Memory B cell (primary cell): ENCODE data around the gene GALNTL6.

Experiments used
- ATAC-seq: fragments of 150-1000 bp; cut with Tn5 transposase; 2 replicates; pipeline ENCODE4 v1.10.0; 2021; ENCODE audit warnings: low read depth, mild to moderate bottlenecking, moderate library complexity
- DNase-seq, 2 donors: peaks; one replicate each; pipeline ENCODE4 v3.0.0; 2022; ENCODE audit warnings: low spot score in 2 of 2
- H3K27ac Mint-ChIP-seq: one replicate; pipeline ENCODE4 v1.8.0; 2022; ENCODE audit warnings: mild to moderate bottlenecking, moderate library complexity, mixed read lengths
- H3K27me3 Mint-ChIP-seq: one replicate; pipeline ENCODE4 v1.8.0; 2022; ENCODE audit warnings: mixed read lengths
- H3K36me3 Mint-ChIP-seq: one replicate; pipeline ENCODE4 v1.8.0; 2022; ENCODE audit warnings: mild to moderate bottlenecking, mixed read lengths
- H3K4me1 Mint-ChIP-seq: one replicate; pipeline ENCODE4 v1.8.0; 2022; ENCODE audit warnings: mixed read lengths
- H3K4me3 Mint-ChIP-seq: one replicate; pipeline ENCODE4 v1.8.0; 2022; ENCODE audit warnings: mild to moderate bottlenecking, moderate library complexity, mixed read lengths
- H3K9me3 Mint-ChIP-seq: one replicate; pipeline ENCODE4 v1.8.0; 2022; ENCODE audit warnings: mixed read lengths

The GALNTL6 gene

DNA sequence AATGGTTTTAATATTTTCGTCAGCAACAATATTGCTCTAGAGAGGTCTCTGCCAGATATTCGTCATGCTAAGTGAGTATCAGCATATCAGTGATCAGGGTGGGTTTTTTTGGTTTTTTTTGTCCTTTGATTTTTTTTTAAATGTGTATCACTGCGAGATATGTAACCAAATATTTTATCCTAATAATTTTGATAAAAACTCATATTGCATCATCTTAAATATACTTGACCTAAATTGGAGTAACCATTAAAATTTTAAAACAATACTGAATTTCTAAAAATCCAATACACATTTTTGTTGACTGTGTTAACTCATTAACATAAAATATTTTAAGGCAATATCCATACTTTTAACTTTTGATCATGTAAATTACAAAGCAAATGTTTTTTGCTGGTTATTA lies 498.5 kb downstream of the GALNTL6 start:
- Mint-ChIP-seq H3K9me3 (peaks cover 4% of the 10 kb centered on the region), H3K4me1 (no peaks in the 10 kb centered on the region), H3K36me3 (no peaks in the 10 kb centered on the region), H3K27me3 (no peaks in the 10 kb centered on the region), H3K4me3 (no peak overlapping the region), H3K27ac (no peak overlapping the region)
- DNase-seq (no peak), ATAC-seq (no peak)

DNA sequence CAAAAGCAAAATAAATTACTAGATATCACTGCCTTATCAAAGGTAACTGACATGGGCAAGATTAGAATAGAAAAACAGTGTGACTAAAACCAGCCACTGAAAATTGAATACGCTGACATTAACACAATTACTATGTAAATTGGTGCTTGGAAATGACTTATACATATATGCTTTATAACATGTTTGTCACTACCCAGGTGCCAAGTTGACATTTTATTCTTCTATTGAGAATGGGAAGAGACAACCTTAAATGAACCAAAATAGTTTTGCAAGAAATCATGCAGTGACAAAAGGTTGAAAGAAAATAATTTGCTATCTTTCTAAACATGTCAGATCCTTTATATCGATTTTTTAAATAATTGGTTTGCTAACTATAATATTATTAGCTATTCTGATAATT lies 510.1 kb downstream of the GALNTL6 start:
- ATAC-seq, result no peak
- H3K36me3 Mint-ChIP-seq, result no peaks in the 10 kb centered on the region
- no peak overlapping the region for H3K4me3 Mint-ChIP-seq
- H3K4me1 Mint-ChIP-seq, result no peaks in the 10 kb centered on the region
- no peak for DNase-seq
- no peak overlapping the region for H3K27ac Mint-ChIP-seq
- H3K9me3 Mint-ChIP-seq, result no peaks in the 10 kb centered on the region
- H3K27me3 Mint-ChIP-seq, result no peaks in the 10 kb centered on the region

DNA sequence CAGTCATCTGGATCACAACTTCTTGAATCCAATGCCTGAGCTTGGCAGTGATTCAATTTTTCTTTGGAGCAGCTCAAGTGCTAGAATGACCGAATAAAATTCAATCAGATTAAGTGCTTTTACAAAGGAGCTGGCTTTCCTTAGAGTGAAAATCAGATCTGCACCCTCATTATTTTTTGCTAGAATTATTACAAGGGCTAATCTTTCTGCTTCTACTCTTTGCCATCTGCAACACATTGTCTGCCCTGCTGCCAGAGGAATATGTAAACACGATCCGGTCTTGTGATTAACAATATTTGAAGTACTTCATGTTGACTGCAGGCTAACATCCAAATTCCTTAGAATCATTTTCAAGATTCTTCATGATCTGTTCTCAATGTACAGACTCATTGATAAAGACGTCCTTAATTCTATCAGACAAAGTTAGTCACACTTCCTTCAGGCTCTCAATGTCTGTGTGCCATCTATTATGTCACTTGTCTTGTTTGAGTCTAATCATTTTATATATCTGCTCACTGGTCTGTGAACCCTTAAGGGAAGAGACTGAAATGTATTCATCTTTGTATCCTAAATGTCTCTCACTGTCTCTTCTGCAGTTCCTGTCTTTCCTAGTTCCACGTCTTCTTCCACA lies 531.2 kb downstream of the GALNTL6 start:
- Mint-ChIP-seq H3K36me3 (no peaks in the 10 kb centered on the region), H3K27me3 (no peaks in the 10 kb centered on the region), H3K4me3 (no peak overlapping the region), H3K9me3 (no peaks in the 10 kb centered on the region), H3K27ac (no peak overlapping the region), H3K4me1 (no peaks in the 10 kb centered on the region)
- ATAC-seq (no peak), DNase-seq (no peak)

DNA sequence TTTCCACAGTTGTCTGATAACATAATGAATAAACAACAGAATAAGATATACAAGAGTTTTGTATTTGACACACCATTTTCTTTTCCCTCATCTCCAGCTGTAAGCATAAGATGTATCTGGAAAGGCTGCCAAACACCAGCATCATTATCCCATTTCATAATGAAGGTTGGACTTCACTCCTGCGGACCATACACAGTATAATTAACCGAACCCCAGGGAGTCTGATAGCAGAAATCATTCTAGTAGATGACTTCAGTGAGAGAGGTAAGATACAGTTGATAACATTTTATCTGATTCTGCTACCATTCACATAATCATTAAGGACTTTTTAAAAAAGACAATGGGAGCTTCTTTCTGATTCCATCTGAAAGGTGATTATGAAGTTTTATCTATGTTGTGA lies 535.2 kb downstream of the GALNTL6 start:
- ATAC-seq (no peak), DNase-seq (no peak)
- Mint-ChIP-seq H3K27me3 (no peaks in the 10 kb centered on the region), H3K9me3 (no peaks in the 10 kb centered on the region), H3K27ac (no peak overlapping the region), H3K4me3 (no peak overlapping the region), H3K36me3 (no peaks in the 10 kb centered on the region), H3K4me1 (no peaks in the 10 kb centered on the region)

DNA sequence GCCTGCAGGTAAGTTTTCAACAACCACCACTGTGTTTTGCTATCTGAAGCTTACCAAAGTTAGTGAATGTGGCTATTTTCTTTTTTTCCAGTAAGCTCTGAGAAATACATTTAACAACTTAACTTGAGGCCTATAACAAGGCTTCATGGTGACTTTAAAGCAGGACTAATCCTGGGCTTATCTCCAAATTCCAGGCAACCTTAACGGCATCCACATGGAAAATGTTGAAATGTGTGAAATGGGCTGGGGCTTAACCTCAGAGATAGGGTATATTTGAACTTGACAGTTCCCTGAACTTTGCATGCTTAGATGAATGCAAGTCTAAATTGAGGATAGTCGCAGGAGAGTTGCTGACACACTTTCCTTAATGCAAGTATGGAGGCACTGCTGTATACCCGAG lies 539.2 kb downstream of the GALNTL6 start:
- DNase-seq, result no peak
- H3K4me1 Mint-ChIP-seq, result no peaks in the 10 kb centered on the region
- H3K9me3 Mint-ChIP-seq, result no peaks in the 10 kb centered on the region
- no peaks in the 10 kb centered on the region for H3K36me3 Mint-ChIP-seq
- no peak for ATAC-seq
- H3K4me3 Mint-ChIP-seq, result no peak overlapping the region
- no peak overlapping the region for H3K27ac Mint-ChIP-seq
- no peaks in the 10 kb centered on the region for H3K27me3 Mint-ChIP-seq

DNA sequence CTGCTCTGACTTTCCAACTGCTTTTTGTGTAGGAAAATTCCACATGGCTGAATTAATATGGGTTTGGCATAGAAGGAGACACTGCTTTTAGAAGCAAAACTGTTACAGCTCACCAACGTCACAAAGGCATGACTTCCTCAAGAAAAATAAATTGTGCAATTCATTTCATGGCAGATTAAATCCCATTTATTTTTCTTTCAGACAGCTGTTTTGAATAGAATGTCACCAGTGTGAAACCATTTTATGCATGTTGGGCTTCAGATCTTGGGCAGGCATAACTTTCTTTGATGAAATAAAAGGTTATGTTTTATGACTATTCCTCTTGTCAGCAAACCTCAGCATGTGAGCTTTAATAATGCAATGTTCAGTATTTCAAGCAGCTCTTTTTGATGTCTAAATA lies 542.8 kb downstream of the GALNTL6 start:
- Mint-ChIP-seq H3K36me3 (no peaks in the 10 kb centered on the region), H3K4me1 (no peaks in the 10 kb centered on the region), H3K9me3 (no peaks in the 10 kb centered on the region), H3K27ac (no peak overlapping the region), H3K27me3 (no peaks in the 10 kb centered on the region), H3K4me3 (no peak overlapping the region)
- ATAC-seq, result no peak
- no peak for DNase-seq

DNA sequence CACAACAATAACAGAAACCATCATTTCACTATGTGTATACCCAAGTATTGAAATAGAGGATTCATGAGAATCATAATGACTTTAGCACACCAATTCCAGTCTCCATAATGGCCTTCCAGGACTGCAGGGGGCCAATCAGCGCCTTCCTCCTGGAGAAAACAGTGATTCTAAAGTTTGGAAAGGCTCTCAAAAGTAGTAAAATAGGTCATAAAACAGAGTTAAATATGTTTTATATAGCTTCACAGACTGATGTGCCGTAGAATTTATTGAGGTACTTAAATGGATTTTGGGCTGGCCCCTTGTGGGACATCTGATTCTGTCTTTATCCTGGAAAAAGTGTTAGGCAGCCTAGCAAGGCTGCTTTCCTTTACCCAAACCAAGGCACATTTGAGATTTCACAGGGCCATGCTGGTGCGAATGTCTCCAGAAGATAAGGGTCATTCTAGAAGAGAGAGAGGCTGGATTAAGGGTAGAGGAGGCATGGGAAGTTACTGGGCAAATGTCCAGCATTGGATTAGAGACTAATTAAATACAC lies 543.9 kb downstream of the GALNTL6 start:
- Mint-ChIP-seq H3K27ac (no peak overlapping the region), H3K27me3 (no peaks in the 10 kb centered on the region), H3K4me1 (no peaks in the 10 kb centered on the region), H3K9me3 (no peaks in the 10 kb centered on the region), H3K36me3 (no peaks in the 10 kb centered on the region), H3K4me3 (no peak overlapping the region)
- ATAC-seq (no peak), DNase-seq (no peak)

DNA sequence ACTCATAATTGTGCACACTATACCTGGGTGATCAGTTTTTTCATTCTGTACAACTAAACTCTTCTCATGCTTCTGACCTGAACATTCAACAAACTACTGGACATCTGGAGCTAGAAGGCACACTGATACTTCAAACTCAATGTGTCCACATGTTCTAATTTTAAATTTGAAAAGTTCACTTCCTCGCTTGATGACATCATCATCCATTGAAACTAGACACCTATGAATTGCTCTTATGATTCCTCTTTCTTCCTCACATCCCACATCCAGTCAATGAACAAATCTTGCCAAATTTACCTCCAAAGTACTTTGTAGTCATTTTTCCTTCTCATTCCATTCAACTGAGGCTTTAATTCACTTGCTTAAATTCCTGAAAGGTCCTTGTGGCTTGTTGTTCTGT lies 549.4 kb downstream of the GALNTL6 start:
- H3K27ac Mint-ChIP-seq, result no peak overlapping the region
- H3K4me3 Mint-ChIP-seq, result no peak overlapping the region
- H3K36me3 Mint-ChIP-seq, result no peaks in the 10 kb centered on the region
- DNase-seq (no peak), ATAC-seq (no peak)
- no peaks in the 10 kb centered on the region for H3K27me3 Mint-ChIP-seq
- no peaks in the 10 kb centered on the region for H3K4me1 Mint-ChIP-seq
- no peaks in the 10 kb centered on the region for H3K9me3 Mint-ChIP-seq

DNA sequence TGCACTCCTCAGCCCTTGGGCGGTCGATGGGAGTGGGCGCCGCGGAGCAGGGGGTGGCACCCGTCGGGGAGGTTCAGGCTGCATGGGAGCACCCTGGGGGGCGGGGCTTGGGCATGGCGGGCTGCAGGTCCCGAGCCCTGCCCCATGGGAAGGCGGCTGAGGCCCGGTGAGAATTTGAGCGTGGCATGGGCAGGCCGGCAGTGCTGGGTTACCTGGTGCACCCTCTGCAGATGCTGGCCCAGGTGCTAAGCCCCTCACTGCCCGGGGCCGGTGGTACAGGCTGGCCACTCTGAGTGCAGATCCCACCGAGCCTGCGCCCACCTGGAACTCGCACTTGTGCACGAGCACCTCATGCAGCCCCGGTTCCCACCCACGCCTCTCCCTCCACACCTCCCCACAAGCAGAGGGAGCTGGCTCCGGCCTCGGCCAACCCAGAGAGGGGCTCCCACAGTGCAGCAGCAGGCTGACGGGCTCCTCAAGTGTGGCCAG lies 556.3 kb downstream of the GALNTL6 start:
- Mint-ChIP-seq H3K4me1 (no peaks in the 10 kb centered on the region), H3K9me3 (peaks cover 2% of the 10 kb centered on the region), H3K36me3 (no peaks in the 10 kb centered on the region), H3K27ac (no peak overlapping the region), H3K27me3 (no peaks in the 10 kb centered on the region), H3K4me3 (no peak overlapping the region)
- no peak for DNase-seq
- no peak for ATAC-seq

DNA sequence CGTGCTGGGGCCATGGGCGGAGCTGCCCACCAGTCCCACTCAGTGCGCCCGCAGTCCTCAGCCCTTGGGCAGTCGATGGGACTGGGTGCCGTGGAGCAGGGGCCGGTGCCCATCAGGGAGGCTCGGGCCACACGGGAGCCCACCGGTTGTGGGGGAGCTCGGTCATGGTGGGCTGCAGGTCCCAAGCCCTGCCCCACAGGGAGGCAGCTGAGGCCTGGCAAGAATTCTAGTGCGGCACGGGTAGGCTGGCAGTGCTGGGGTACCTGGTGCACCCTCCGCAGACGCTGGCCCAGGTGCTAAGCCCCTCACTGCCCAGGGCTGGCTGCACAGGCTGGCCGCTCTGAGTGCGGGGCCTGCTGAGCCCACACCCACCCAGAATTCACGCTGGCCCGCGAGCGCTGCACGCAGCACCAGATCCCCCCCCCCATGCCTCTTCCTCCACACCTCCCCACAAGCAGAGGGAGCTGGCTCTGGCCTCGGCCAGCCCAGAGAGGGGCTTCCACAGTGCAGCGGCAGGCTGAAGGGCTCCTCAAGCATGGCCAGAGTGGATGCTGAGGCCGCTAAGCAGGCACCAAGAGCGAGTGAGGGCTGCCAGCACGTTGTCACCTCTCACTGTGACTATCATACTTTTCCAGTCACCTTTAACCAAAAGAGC lies 564.4 kb downstream of the GALNTL6 start:
- ATAC-seq (no peak), DNase-seq (no peak)
- Mint-ChIP-seq H3K27me3 (no peaks in the 10 kb centered on the region), H3K27ac (no peak overlapping the region), H3K36me3 (no peaks in the 10 kb centered on the region), H3K9me3 (peaks cover 1% of the 10 kb centered on the region), H3K4me3 (no peak overlapping the region), H3K4me1 (no peaks in the 10 kb centered on the region)

DNA sequence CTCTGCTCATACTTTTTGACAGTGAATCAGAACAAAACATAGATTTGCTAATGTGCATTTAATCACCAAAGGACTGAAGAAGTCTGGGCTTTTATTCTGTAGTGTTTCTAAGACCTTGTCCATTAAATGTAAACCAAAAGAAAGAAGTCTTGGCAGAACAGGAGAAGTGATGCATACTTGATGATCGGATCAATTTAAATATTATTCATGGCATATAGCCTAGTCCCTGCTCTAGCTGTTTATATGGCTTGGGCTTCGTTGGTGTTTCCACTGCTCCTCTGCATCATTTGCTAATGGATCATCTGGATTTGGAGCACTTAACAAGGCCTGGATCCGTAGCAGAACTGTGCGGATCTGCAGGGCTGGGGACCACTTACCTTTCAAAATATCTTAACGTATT lies 566.6 kb downstream of the GALNTL6 start:
- H3K27ac Mint-ChIP-seq, result no peak overlapping the region
- DNase-seq (no peak), ATAC-seq (no peak)
- no peaks in the 10 kb centered on the region for H3K36me3 Mint-ChIP-seq
- H3K9me3 Mint-ChIP-seq, result peaks cover 3% of the 10 kb centered on the region
- no peaks in the 10 kb centered on the region for H3K27me3 Mint-ChIP-seq
- H3K4me3 Mint-ChIP-seq, result no peak overlapping the region
- H3K4me1 Mint-ChIP-seq, result no peaks in the 10 kb centered on the region

DNA sequence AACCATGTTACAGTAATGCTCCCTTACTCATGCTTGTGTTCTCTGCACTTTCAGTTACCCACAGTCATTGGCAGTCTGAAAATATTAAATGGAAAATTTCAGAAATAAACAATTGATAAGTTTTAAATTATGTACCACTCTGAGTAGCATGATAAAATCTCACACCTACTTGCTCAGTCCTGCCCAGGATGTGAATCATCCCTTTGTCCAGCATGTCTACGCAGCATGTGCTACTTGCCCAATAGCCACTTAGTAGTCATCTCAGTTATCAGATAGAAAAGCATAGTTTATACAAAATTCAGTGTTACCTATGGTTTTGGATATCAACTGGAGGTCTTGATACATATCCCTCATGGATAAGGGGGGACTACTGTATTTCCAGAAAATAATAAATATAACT lies 577.1 kb downstream of the GALNTL6 start:
- ATAC-seq (no peak), DNase-seq (no peak)
- peaks cover 1% of the 10 kb centered on the region for H3K9me3 Mint-ChIP-seq
- H3K27me3 Mint-ChIP-seq, result no peaks in the 10 kb centered on the region
- no peak overlapping the region for H3K4me3 Mint-ChIP-seq
- H3K36me3 Mint-ChIP-seq, result no peaks in the 10 kb centered on the region
- no peak overlapping the region for H3K27ac Mint-ChIP-seq
- H3K4me1 Mint-ChIP-seq, result no peaks in the 10 kb centered on the region

DNA sequence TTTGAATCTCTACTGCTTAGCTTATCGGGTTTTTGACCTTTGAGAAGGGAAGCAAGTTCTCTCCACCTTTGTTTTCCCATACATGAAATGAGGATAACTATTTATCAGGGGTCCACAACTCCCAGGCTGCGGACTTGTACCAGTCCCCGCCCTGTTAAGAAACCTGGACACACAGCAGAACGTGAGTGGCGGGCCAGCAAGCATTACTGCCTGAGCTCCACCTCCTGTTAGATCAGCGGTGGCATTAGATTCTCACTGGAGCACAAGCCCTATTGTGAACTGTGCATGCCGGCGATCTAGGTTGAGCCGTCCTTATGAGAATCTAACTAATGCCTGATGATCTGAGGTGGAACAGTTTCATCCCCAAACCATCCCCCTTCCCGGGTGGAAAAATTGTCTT lies 579.5 kb downstream of the GALNTL6 start:
- no peak overlapping the region for H3K4me3 Mint-ChIP-seq
- H3K27me3 Mint-ChIP-seq, result no peaks in the 10 kb centered on the region
- H3K9me3 Mint-ChIP-seq, result no peaks in the 10 kb centered on the region
- ATAC-seq (no peak), DNase-seq (no peak)
- H3K36me3 Mint-ChIP-seq, result no peaks in the 10 kb centered on the region
- no peak overlapping the region for H3K27ac Mint-ChIP-seq
- no peaks in the 10 kb centered on the region for H3K4me1 Mint-ChIP-seq

DNA sequence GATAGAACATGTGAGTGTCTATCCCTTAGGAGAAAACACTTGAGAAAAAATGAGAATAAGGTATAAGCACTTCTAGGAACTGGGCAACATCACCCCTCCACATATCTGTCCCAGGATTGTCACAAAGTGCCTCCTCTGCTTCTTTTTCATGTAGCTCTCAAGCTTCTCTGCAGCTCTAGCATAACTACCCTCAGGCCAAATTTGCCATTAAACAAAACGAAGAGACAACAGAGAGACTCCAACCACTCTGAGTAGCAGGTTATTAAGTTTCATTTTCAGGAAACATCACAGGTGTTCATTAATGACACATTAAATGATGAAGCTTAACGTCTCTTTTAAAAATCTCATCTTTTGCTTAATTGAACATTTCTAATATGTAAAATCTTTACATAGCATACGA lies 580.0 kb downstream of the GALNTL6 start:
- no peaks in the 10 kb centered on the region for H3K36me3 Mint-ChIP-seq
- no peak overlapping the region for H3K27ac Mint-ChIP-seq

DNA sequence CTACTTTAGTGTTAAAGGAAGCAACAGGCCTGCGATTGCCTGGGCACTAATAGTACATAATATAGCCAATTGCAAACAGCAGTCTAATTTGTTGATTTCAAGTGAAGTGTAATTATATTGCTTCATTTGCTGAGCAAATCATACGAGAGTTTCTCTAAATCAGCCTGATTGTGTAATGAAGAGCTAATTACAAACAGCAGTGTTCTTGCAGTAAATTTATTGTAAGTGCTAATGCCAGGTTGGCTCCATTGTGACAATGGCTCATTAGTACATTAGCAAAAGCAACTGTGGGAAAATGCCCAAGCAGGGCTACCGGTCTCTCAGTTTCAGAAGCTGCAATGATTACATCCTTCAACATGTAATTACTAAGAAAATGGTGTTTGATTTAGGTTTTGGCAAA lies 591.5 kb downstream of the GALNTL6 start:
- ATAC-seq (no peak), DNase-seq (no peak)
- no peak overlapping the region for H3K27ac Mint-ChIP-seq
- no peaks in the 10 kb centered on the region for H3K36me3 Mint-ChIP-seq
- no peak overlapping the region for H3K4me3 Mint-ChIP-seq
- no peaks in the 10 kb centered on the region for H3K9me3 Mint-ChIP-seq
- no peaks in the 10 kb centered on the region for H3K4me1 Mint-ChIP-seq
- H3K27me3 Mint-ChIP-seq, result no peaks in the 10 kb centered on the region

More for the DNA sequence above, 580.0 kb downstream of the GALNTL6 start:
- Mint-ChIP-seq H3K4me1 (no peaks in the 10 kb centered on the region), H3K27me3 (no peaks in the 10 kb centered on the region), H3K4me3 (no peak overlapping the region), H3K9me3 (no peaks in the 10 kb centered on the region)
- no peak for ATAC-seq
- no peak for DNase-seq
